Endothelial cell of umbilical vein (primary cell): ENCODE results near the gene CARD14. TPM values are rescaled to one million over a fixed set of nuclear protein-coding genes. Genes with fewer than 3 reads are reported as not detected.

ENCODE experiments used
- BruUV-seq: library from RNA; stranded (reverse); fragments of 400-500 nt; replicated peaks from 2 replicates; lab custom pipeline; 2021; lab: Mats Ljungman, UMichigan
- CTCF ChIA-PET: fragments of 300-600, 350-600 bp; sonication (Branson Sonifier 250); formaldehyde crosslinking; loops from one replicate; lab custom pipeline; 2021; ENCODE audit warnings: antibody characterized with exemption, inconsistent platforms; lab: Charles Lee
- POLR2A ChIA-PET: fragments of 300-600, 350-600 bp; sonication (Branson Sonifier 250); formaldehyde crosslinking; loops from one replicate; lab custom pipeline; 2021; ENCODE audit warnings: antibody characterized with exemption, inconsistent platforms; lab: Charles Lee
- DNase-seq: peaks from one replicate; pipeline ENCODE4 v3.0.0-alpha.2; 2011; ENCODE audit warnings: low read depth, low spot score
- FAIRE-seq: peaks from 2 replicates; lab custom pipeline; 2011; peaks lifted over from hg19 to GRCh38; lab: Jason Lieb, UNC
- H2AFZ ChIP-seq: 2 replicates; pipeline ENCODE4 v1.6.0; 2012; ENCODE audit warnings: low read depth, low read length, control low read depth, inconsistent platforms
- H3K27ac ChIP-seq: 2 replicates; pipeline ENCODE4 v1.5.1; 2011; ENCODE audit warnings: low read depth, mild to moderate bottlenecking, control low read depth, low read length, moderate library complexity; ENCODE audit not compliant: insufficient read depth
- H3K27me3 ChIP-seq, 2 experiments: 2 replicates each; pipeline versions ENCODE4 v1.6.0 to v1.6.1; 2011; ENCODE audit warnings: low read length in 2 of 2, mixed read lengths in 1 of 2; ENCODE audit not compliant: control insufficient read depth in 2 of 2, insufficient read depth in 2 of 2
- H3K36me3 ChIP-seq, 2 experiments: 2 replicates in 1 of 2; 3 replicates in 1 of 2; pipeline ENCODE4 v1.5.1; 2011; ENCODE audit warnings: low read length in 2 of 2, mild to moderate bottlenecking in 1 of 2, moderate library complexity in 1 of 2; ENCODE audit not compliant: control insufficient read depth in 2 of 2, insufficient read depth in 2 of 2; ENCODE audit errors: extremely low read depth in 1 of 2
- H3K4me1 ChIP-seq: 3 replicates; pipeline ENCODE4 v1.5.1; 2011; ENCODE audit warnings: mild to moderate bottlenecking, low read length; ENCODE audit not compliant: control insufficient read depth, insufficient read depth; ENCODE audit errors: extremely low read depth
- H3K4me2 ChIP-seq: 2 replicates; pipeline ENCODE4 v1.6.1; 2011; ENCODE audit warnings: low read length, control low read depth, mixed read lengths; ENCODE audit not compliant: insufficient read depth
- H3K4me3 ChIP-seq, 3 experiments: fragments of 200-600 bp in 1 of 3; sonication (generic), shearing (Covaris generic) in 1 of 3; replicated peaks in 1 of 3; 2 replicates each; pipeline ENCODE4 v1.5.1; 2011 to 2016; ENCODE audit warnings: control low read depth in 3 of 3, low read length in 3 of 3, mild to moderate bottlenecking in 2 of 3, inconsistent platforms in 1 of 3, low read depth in 1 of 3, moderate library complexity in 1 of 3; ENCODE audit not compliant: insufficient read depth in 1 of 3
- H3K79me2 ChIP-seq: 2 replicates; pipeline ENCODE4 v1.6.0; 2012; ENCODE audit warnings: low read length, inconsistent platforms; ENCODE audit not compliant: control insufficient read depth, insufficient read depth
- H3K9ac ChIP-seq: replicated peaks from 2 replicates; pipeline ENCODE3; 2011; ENCODE audit warnings: low read length, control low read depth; ENCODE audit not compliant: insufficient read depth; ENCODE audit errors: extremely low read depth
- H3K9me1 ChIP-seq: replicated peaks from 3 replicates; pipeline ENCODE4 v1.6.0; 2011; ENCODE audit warnings: mild to moderate bottlenecking, low read length; ENCODE audit not compliant: control insufficient read depth, insufficient read depth; ENCODE audit errors: extremely low read depth
- H3K9me3 ChIP-seq: replicated peaks from 2 replicates; pipeline ENCODE4 v1.5.1; 2012; ENCODE audit warnings: low read length, inconsistent platforms; ENCODE audit not compliant: control insufficient read depth, insufficient read depth
- H4K20me1 ChIP-seq: replicated peaks from 2 replicates; pipeline ENCODE3; 2011; ENCODE audit warnings: mild to moderate bottlenecking, low read length; ENCODE audit not compliant: control insufficient read depth, insufficient read depth; ENCODE audit errors: extremely low read depth
- CTCF ChIP-seq, 2 donors: IDR thresholded peaks; 1 replicate in 1 of 2; 2 replicates in 1 of 2; pipeline ENCODE4 v1.5.1; 2011; ENCODE audit warnings: low read length in 2 of 2, mild to moderate bottlenecking in 2 of 2, moderate library complexity in 2 of 2, control low read depth in 1 of 2, inconsistent platforms in 1 of 2, low read depth in 1 of 2; ENCODE audit not compliant: insufficient read depth in 1 of 2; ENCODE audit errors: extremely low read depth in 1 of 2
- EZH2 ChIP-seq: IDR thresholded peaks from 2 replicates; pipeline ENCODE4 v1.6.1; 2012; ENCODE audit warnings: borderline replicate concordance, low read depth, mild to moderate bottlenecking, moderate library complexity, low read length, inconsistent platforms; ENCODE audit not compliant: severe bottlenecking
- FOS ChIP-seq: IDR thresholded peaks from 2 replicates; pipeline ENCODE4 v1.6.1; 2011; ENCODE audit warnings: mild to moderate bottlenecking, low read length, moderate library complexity, borderline replicate concordance; ENCODE audit not compliant: insufficient read depth
- GATA2 ChIP-seq: IDR thresholded peaks from 2 replicates; pipeline ENCODE4 v1.7.0; 2011; ENCODE audit warnings: low read depth, mild to moderate bottlenecking, moderate library complexity, mixed read lengths, low read length; ENCODE audit not compliant: insufficient read length, insufficient read depth
- JUN ChIP-seq: IDR thresholded peaks from 2 replicates; pipeline ENCODE4 v1.6.1; 2011; ENCODE audit warnings: borderline replicate concordance, low read depth; ENCODE audit not compliant: insufficient read length, insufficient read depth
- MAX ChIP-seq: IDR thresholded peaks from 2 replicates; pipeline ENCODE4 v1.6.1; 2011; ENCODE audit not compliant: insufficient read depth, insufficient read length
- MYC ChIP-seq: IDR thresholded peaks from one replicate; pipeline ENCODE4 v1.6.1; 2011; ENCODE audit warnings: mild to moderate bottlenecking, low read depth, low read length
- POLR2A ChIP-seq: IDR thresholded peaks from 2 replicates; pipeline ENCODE4 v1.6.1; 2012; ENCODE audit warnings: low read depth, mild to moderate bottlenecking, control low read depth, low read length
- POLR2AphosphoS5 ChIP-seq: IDR thresholded peaks from 2 replicates; pipeline ENCODE4 v1.6.1; 2012; ENCODE audit warnings: low read depth, mild to moderate bottlenecking, control low read depth, low read length, moderate library complexity; ENCODE audit not compliant: insufficient read depth
- dilution Hi-C: fragments of 300-500 bp; cut with MboI; formaldehyde crosslinking; loops from one replicate; pipeline ENCODE4 v1.15.0; 2019; ENCODE audit warnings: low sequenced_read_pairs; ENCODE audit not compliant: extremely low pct_ligation_motif_present
- intact Hi-C: fragments of 100-400 bp; cut with micrococcal nuclease; formaldehyde crosslinking; loops from one replicate; pipeline ENCODE4 v1.10.0; 2022
- polyA plus RNA-seq, 4 experiments: library from polyadenylated mRNA; depleted of rRNA in 3 of 4; stranded (reverse) in 3 of 4; unstranded in 1 of 4; fragments of >200 nt; gene quantifications; 2 replicates each; pipeline versions ENCODE4 v1.2.1 to v1.2.3, GENCODE V29; 2011 to 2012; ENCODE audit warnings: missing spikeins in 1 of 4
- total RNA-seq: library from RNA; stranded (reverse); gene quantifications from 2 replicates; pipeline ENCODE4 v1.2.3, GENCODE V29; 2021

The CARD14 gene
- total and polyA plus RNA-seq, 2 donors (not counting 3 experiments of a cell fraction or from before 2014, with no cell fraction given) = not detected

GRCh38 chr17:80221351-80222105 lies 51.7 kb downstream of the CARD14 start:
- no peak for TF ChIP-seq POLR2A
- no peak for TF ChIP-seq POLR2AphosphoS5
- TF ChIP-seq MYC = no peak
- TF ChIP-seq FOS = no peak
- no peak for TF ChIP-seq GATA2
- TF ChIP-seq EZH2 = no peak
- TF ChIP-seq CTCF (IDR thresholded peaks at IDR 0.05; ENCODE audit: extremely low read depth in 1 of 2, insufficient read depth in 1 of 2, low read depth in 1 of 2, low read length in 2 of 2) = no peak
- no peak for TF ChIP-seq MAX
- TF ChIP-seq JUN = no peak
- peak overlapping the region; percentile 69 for H3K4me2 ChIP-seq
- H2AFZ ChIP-seq = no peak overlapping the region
- H3K27ac ChIP-seq = no peak overlapping the region
- H3K79me2 ChIP-seq = peaks cover 11% of the 10 kb centered on the region
- dilution Hi-C loops = no loop called here
- no peaks in the 10 kb centered on the region for H3K27me3 ChIP-seq
- ChIA-PET CTCF (no interaction called here), POLR2A (no interaction called here)
- H3K4me1 ChIP-seq = peaks cover 13% of the 10 kb centered on the region
- intact Hi-C loops = no loop called here
- peaks cover 3 to 7% of the 10 kb centered on the region in 2 experiments for H3K36me3 ChIP-seq
- no peaks in the 10 kb centered on the region for H4K20me1 ChIP-seq
- no peaks in the 10 kb centered on the region for H3K9me1 ChIP-seq
- DNase-seq (no peak), FAIRE-seq (no peak)
- H3K9ac ChIP-seq = no peak overlapping the region
- H3K9me3 ChIP-seq = no peaks in the 10 kb centered on the region
- TSS peak; percentile 12 for BruUV-seq
- peak overlapping the region in 2 of 3 experiments; percentile 50 to 83 for H3K4me3 ChIP-seq
